Activated T-helper 1 cell treated with anti-CD3 and anti-CD28 coated beads, Interleukin-12 subunit alpha, Interleukin-12 subunit beta, Interleukin-2, Interleukin-4 antibody, amounts not matched to agents 30 ng/mL and 10 ng/mL and 1 ng/mL, durations not matched to agents 14 hours and 24 hours and 36 hours (primary cell): ENCODE results near the gene RIPPLY3. TPM values are rescaled to one million over a fixed set of nuclear protein-coding genes. Genes with fewer than 3 reads are reported as not detected.

Source experiments
- DNase-seq: peaks from one replicate; pipeline ENCODE4 v3.0.0; 2021; ENCODE audit warnings: low spot score
- H3K27ac Mint-ChIP-seq: one replicate; pipeline ENCODE4 v1.8.0; 2021; ENCODE audit warnings: mild to moderate bottlenecking, mixed read lengths
- H3K27me3 Mint-ChIP-seq: one replicate; pipeline ENCODE4 v1.8.0; 2022; ENCODE audit warnings: mild to moderate bottlenecking, moderate library complexity, mixed read lengths; ENCODE audit not compliant: insufficient read depth
- H3K36me3 Mint-ChIP-seq: one replicate; pipeline ENCODE4 v1.8.0; 2021; ENCODE audit warnings: low read depth, mixed read lengths
- H3K4me1 Mint-ChIP-seq: one replicate; pipeline ENCODE4 v1.8.0; 2021; ENCODE audit warnings: low read depth, mixed read lengths
- H3K4me3 Mint-ChIP-seq: one replicate; pipeline ENCODE4 v1.8.0; 2021; ENCODE audit warnings: mild to moderate bottlenecking, moderate library complexity, mixed read lengths
- H3K9me3 Mint-ChIP-seq: one replicate; pipeline ENCODE4 v1.8.0; 2021; ENCODE audit warnings: mixed read lengths
- intact Hi-C: fragments of 100-400 bp; cut with micrococcal nuclease; formaldehyde crosslinking; loops from one replicate; pipeline ENCODE4 v1.15.1; 2024
- total RNA-seq: library from RNA; stranded (reverse); gene quantifications from 2 replicates; pipeline ENCODE4 v1.2.3, GENCODE V29; 2022

RIPPLY3 gene, protein sequence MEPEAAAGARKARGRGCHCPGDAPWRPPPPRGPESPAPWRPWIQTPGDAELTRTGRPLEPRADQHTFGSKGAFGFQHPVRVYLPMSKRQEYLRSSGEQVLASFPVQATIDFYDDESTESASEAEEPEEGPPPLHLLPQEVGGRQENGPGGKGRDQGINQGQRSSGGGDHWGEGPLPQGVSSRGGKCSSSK
- total RNA-seq = 0.10 TPM in 2 replicates

DNA sequence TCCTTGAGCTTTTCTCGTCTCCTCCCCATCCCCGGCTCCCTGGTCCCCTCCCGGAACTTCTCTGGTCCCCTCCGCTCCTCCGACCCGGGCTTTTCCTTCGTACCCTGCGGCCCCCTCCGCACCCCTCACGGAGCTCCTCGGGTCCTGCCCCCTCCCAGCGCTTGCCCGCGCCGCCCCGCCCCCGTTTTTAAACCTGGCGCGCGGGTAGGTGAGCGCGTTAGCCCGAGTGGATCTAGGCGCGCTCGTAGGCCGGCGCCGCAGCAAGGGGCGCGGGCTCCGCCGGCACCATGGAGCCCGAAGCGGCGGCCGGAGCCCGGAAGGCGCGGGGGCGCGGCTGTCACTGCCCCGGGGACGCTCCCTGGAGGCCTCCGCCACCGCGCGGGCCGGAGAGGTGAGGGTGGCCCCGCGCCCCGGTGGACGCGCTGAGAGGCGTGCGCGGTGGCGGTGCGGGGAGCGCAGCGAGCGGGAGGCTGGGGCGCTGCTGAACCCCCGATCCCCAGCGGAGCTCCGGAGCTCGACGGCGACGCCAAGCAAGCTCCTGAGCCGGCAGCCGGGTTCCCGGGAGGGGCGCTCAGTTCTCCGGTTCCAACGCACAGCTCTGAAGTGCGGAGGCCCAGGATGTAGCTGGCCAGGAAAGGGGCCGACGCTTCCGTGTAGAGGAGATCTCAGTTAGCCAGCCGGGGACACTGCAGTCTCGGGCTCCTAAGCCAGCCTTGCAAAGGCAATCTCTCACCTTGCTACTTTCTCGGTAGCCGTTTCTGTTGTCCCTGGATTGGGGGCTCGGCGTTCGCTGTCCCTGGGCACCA is at the start of gene RIPPLY3:
TSS of gene RIPPLY3 (plus strand) at position 217 of the 806 bp plus-strand sequence. CDS start at position 288, 71 bp downstream.
- intact Hi-C loops = loop anchor here (5.0 to 10.0 kb wide), 3 partner anchors 294 to 502 kb away; no protein-coding TSS in a partner anchor
- no peaks in the 10 kb centered on the region for H3K9me3 Mint-ChIP-seq
- H3K27ac Mint-ChIP-seq = no peak within 1 kb of the TSS
- H3K4me3 Mint-ChIP-seq = peak within 1 kb of the TSS; percentile 61
- DNase-seq = no peak
- H3K27me3 Mint-ChIP-seq = peaks cover 23% of the 10 kb centered on the region
- H3K4me1 Mint-ChIP-seq = peaks cover 15% of the 10 kb centered on the region
- H3K36me3 Mint-ChIP-seq = no peaks in the 10 kb centered on the region

GRCh38 chr21:36959020-36959835 is 47.3 kb upstream of the RIPPLY3 start:
- Mint-ChIP-seq H3K4me3 (no peak overlapping the region), H3K27ac (no peak overlapping the region), H3K36me3 (peaks cover 9% of the 10 kb centered on the region), H3K27me3 (no peaks in the 10 kb centered on the region), H3K4me1 (no peaks in the 10 kb centered on the region), H3K9me3 (no peaks in the 10 kb centered on the region)
- intact Hi-C loops = no loop called here
- no peak for DNase-seq

GRCh38 chr21:36960676-36961284 is 45.7 kb upstream of the RIPPLY3 start:
- DNase-seq = no peak

DNA sequence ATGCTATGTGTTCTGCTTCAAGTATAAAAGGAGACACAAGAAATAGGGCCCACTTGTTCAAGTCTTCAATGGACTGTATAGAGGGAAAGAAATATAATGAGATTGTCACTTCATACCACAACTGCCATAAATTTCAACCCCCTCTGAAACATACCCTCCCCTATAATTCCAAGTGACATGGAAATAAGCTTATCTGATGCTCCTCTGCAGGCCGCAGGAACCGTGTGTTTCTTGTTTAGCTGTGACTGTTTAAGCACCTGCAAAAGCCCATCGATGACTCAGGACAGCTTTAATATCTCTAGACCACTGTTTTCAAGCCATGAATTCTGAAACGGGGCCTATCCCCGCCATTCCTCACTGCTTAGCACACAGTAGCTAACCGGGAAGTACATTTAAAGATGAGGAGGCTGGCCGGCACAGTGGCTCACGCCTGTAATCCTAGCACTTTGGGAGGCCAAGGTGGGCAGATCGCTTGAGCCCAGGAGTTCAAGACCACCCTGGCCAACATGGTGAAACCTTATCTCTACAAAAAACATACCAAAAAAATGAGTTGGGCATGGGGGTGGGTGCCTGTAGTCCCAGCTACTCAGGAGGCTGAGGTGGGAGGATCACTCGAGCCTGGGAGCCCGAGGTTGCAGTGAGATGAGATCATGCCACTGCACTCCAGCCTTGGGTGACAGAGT is 44.3 kb upstream of the RIPPLY3 start:
- Mint-ChIP-seq H3K36me3 (peaks cover 19% of the 10 kb centered on the region), H3K4me1 (peaks cover 17% of the 10 kb centered on the region), H3K4me3 (no peak overlapping the region), H3K9me3 (no peaks in the 10 kb centered on the region), H3K27ac (no peak overlapping the region), H3K27me3 (no peaks in the 10 kb centered on the region)
- intact Hi-C loops = no loop called here
- no peak for DNase-seq

More at GRCh38 chr21:36960676-36961284, 45.7 kb upstream of the RIPPLY3 start:
- H3K27ac Mint-ChIP-seq = no peak overlapping the region
- no peak overlapping the region for H3K4me3 Mint-ChIP-seq
- no peaks in the 10 kb centered on the region for H3K9me3 Mint-ChIP-seq
- intact Hi-C loops = no loop called here
- peaks cover 19% of the 10 kb centered on the region for H3K36me3 Mint-ChIP-seq
- H3K4me1 Mint-ChIP-seq = peaks cover 13% of the 10 kb centered on the region
- H3K27me3 Mint-ChIP-seq = no peaks in the 10 kb centered on the region

DNA sequence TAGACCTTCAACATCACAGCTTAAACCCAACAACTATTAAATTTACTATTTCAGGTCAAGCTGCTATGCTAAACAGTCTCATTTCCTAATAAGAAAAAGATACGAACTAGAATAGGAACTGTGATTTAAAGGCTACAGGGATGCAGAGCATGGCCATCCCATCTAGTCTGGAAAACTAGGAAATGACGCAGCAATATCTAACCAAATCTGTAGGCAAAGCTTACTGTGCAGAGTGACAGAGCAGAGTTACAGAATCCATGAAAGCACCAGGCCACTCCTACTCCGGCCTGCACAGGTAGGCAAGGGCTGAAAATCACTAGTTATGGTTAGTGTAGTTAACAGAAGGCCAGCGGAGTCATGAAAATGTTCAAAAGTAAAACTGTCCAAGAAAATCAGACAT is 42.1 kb upstream of the RIPPLY3 start:
- Mint-ChIP-seq H3K27me3 (no peaks in the 10 kb centered on the region), H3K4me3 (peak overlapping the region; percentile 64), H3K36me3 (peaks cover 22% of the 10 kb centered on the region), H3K4me1 (peaks cover 22% of the 10 kb centered on the region), H3K27ac (no peak overlapping the region), H3K9me3 (no peaks in the 10 kb centered on the region)
- intact Hi-C loops = no loop called here
- DNase-seq = no peak

DNA sequence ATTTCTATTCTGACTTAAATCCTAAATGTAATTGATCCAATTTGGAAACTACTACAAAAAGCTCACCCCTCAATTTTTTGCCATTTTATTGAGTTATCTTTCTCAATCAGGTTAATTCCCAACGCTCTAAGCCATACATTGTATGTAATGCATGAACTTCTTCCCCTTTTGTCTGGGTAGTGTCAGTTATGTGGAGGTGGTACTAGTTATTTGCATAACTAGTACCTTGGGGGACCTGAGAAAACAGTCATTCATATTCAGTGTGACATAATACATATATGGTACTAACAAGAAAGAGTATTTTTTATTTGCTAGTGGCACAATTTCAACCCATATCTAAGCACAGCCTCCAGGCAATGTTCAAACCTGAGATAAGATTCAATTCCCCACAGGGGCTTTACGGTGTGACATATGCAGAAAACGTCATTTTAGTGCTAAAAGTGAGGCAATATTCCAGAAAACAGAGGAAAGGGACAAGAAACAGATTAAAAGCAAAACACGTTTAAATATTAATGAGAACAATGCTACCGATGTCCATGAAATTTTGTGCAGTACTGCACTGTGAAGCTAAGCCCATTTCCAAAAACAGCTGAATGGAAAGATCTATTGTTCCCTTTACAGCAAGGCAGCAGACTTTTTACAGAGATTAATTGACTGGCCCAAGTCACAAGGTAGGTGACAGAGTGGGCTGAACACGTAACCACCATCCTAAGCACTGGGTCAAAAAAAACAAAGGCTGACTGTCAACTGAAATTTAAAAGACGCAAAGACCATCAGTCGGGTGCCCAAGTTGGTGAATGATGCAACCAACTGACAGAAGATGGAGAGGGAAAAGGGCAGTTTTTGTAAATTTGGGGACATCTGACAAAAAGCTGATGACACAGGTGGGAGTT is 41.4 kb upstream of the RIPPLY3 start:
- intact Hi-C loops = no loop called here
- Mint-ChIP-seq H3K27ac (peak overlapping the region; percentile 90), H3K9me3 (no peaks in the 10 kb centered on the region), H3K27me3 (no peaks in the 10 kb centered on the region), H3K4me1 (peaks cover 22% of the 10 kb centered on the region), H3K4me3 (peak overlapping the region; percentile 93), H3K36me3 (peaks cover 19% of the 10 kb centered on the region)
- DNase-seq = no peak

DNA sequence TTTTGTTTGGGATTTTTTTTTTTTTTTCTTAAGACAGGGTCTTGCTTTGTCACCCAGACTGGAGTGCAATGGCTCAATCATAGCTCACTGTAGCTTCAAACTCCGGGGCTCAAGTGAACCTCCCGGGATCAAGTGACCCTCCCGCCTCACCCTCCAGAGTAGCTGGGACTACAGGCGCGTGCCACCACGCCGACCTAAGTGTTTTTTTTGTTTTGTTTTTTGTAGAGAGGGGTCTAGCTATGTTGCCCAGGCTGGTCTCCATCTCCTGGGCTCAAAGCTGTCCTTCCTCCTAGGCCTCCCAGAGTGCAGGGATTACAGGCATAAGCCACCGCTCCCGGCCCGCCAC is 40.8 kb upstream of the RIPPLY3 start:
- H3K36me3 Mint-ChIP-seq = peaks cover 16% of the 10 kb centered on the region
- peak overlapping the region; percentile 93 for H3K4me3 Mint-ChIP-seq
- H3K4me1 Mint-ChIP-seq = peaks cover 22% of the 10 kb centered on the region
- no peak for DNase-seq
- H3K9me3 Mint-ChIP-seq = no peaks in the 10 kb centered on the region
- H3K27me3 Mint-ChIP-seq = no peaks in the 10 kb centered on the region
- H3K27ac Mint-ChIP-seq = peak overlapping the region; percentile 90
- intact Hi-C loops = loop anchor here (1.0 to 2.0 kb wide), 4 partner anchors 24 to 302 kb away; partner anchors contain the start of genes PIGP, TTC3 and VPS26C

DNA sequence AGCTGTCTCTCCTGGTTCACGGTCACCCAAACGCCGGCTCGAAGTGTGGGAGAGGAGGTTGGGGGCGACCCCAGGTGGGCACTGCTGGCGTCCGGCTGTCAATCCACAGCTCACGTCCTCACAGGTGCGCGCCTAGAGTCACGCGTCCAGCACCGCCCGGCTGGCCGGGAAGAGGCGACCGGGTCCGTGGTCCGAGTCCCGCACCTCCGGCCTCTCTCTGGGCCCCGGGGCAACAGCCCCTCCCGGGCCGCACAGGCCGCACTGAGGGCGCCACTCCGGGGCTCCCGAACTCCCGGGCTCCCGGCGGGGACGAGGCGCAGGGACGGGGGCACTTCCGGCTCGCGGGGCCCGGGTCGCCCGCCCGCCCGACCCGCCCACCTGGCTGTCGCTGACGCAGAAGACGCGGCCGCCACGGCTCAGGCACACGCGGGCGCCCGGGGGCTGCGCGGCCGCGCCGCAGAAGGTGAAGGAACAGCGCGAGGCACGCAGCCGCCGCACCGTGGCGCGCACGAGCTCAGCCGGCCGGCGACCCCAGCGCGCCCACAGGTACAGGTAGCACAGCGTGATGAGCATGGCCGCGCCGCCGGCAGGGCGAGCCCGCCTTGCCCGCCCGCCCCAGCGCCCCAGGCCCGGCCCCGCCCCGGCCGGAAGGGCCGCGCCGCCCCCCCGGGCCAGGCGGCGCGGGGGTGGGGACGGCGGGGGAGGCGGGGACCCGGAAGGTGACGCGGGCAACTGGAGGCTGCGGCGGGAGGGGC is 40.3 kb upstream of the RIPPLY3 start, which contains the start of gene HLCS:
TSS of gene HLCS (minus strand) at position 604 of the 755 bp plus-strand sequence. CDS start at position 573, 31 bp downstream.
- no peaks in the 10 kb centered on the region for H3K27me3 Mint-ChIP-seq
- H3K9me3 Mint-ChIP-seq = no peaks in the 10 kb centered on the region
- peak within 1 kb of the TSS; percentile 90 for H3K27ac Mint-ChIP-seq
- peaks cover 13% of the 10 kb centered on the region for H3K36me3 Mint-ChIP-seq
- peak within 1 kb of the TSS; percentile 93 for H3K4me3 Mint-ChIP-seq
- intact Hi-C loops = loop anchor here (1.0 to 2.0 kb wide), 4 partner anchors 23 to 301 kb away; partner anchors contain the start of genes PIGP, TTC3 and VPS26C
- peaks cover 22% of the 10 kb centered on the region for H3K4me1 Mint-ChIP-seq
- peak; percentile 69 for DNase-seq

DNA sequence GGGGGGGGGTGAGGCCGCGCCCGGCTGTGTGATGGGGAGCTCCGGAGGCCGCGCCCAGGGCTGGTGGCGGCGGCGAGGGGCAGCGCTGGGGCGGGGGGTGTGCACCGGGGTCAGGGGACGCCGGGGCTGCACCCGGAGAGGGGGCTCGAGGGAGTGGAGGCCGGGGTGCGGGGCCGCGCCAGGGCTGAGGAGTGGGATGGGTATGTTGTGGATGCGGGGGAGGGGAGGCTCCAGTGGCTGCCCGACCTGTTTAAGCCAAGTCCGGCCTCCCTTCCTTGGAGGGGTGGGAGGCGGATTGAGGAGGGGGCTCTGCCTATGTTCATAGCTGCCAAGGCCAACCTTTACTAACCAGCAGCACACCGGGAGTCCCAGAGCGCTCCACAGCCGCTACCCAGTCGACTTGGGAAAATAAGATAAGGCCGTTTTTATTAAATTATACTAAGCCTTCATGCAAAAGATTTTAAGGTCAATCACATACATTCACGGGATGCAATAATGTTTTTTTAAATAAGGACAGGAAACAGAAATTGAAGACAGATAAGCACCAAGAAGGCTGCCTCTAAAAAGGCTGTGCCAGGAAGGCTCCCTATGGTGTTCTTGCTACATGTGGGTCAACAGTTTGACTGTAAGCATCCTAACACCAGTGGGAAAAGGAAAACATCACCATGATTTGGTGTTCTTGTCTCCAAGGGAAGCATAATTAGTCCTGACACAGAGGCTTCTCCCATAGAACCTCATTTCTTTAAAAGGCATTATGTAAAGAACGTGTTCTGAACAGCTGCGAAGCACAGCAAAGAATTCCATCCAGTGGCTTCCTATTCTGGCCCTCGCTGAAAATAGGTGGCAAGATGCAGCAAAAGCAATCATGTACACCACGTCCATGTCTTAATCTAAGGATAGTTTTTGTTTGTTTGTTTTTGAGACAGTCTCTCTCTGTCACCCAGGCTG is 39.4 kb upstream of the RIPPLY3 start:
- no peaks in the 10 kb centered on the region for H3K9me3 Mint-ChIP-seq
- peaks cover 22% of the 10 kb centered on the region for H3K4me1 Mint-ChIP-seq
- H3K27ac Mint-ChIP-seq = peak overlapping the region; percentile 55
- intact Hi-C loops = loop anchor here (1.0 to 2.0 kb wide), 5 partner anchors 9 to 300 kb away; partner anchors contain the start of genes PIGP, TTC3 and VPS26C
- peaks cover 3% of the 10 kb centered on the region for H3K27me3 Mint-ChIP-seq
- peak overlapping the region; percentile 78 for H3K4me3 Mint-ChIP-seq
- peaks cover 13% of the 10 kb centered on the region for H3K36me3 Mint-ChIP-seq
- no peak for DNase-seq

DNA sequence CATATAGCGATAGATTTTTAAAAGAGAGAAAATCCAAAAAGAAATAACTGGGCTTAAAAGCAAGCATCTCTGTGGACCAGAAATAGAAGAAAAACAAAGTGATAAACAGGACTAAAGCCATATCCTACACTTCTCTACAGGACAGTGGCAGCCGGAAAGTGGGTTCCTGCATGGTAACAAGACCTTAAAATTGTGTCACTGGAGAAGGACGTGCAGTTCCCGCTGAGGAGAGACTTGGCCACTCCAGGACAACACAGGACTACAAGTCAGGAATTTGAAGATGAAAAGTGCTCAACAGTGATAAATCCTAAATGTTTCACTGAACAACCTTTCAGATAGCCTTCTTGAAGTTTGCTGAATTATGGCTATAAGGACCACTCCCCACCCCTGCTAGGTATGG is 38.1 kb upstream of the RIPPLY3 start:
- H3K27ac Mint-ChIP-seq = no peak overlapping the region
- H3K36me3 Mint-ChIP-seq = peaks cover 13% of the 10 kb centered on the region
- no peaks in the 10 kb centered on the region for H3K9me3 Mint-ChIP-seq
- no peak for DNase-seq
- intact Hi-C loops = no loop called here
- peaks cover 3% of the 10 kb centered on the region for H3K27me3 Mint-ChIP-seq
- H3K4me3 Mint-ChIP-seq = peak overlapping the region; percentile 22
- H3K4me1 Mint-ChIP-seq = peaks cover 22% of the 10 kb centered on the region
